GM19351 (cell line): ENCODE results near the gene ZFAND3.
"Not testable (repeated sequence)": the region's sequence is repeated elsewhere in the genome, so short reads cannot be mapped to it uniquely, and the experiment has no call there.

Experiments used
- ATAC-seq: cut with Tn5 transposase; IDR thresholded peaks from one replicate; pipeline ENCODE4 v1.9.1; 2021; ENCODE audit warnings: mild to moderate bottlenecking, moderate library complexity; ENCODE audit not compliant: unreplicated experiment

Gene ZFAND3

DNA sequence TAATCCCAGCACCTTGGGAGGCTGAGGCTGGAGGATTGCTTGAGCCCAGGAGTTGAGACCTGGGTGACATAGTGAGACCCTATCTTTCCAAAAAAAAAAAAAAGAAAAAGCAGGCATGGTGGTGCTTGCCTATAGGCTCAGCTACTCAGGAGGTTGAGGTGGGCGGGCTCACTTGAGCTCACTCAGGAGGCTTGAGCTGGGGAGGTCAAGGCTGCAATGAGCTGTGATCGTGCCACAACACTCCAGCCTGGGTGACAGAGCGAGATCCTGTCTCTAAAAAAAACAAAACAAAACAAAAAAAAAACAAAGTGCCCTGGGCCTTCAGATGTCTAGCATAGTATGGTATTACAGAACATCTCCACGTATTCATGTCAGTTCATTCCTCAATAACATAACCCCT lies 42.9 kb downstream of the ZFAND3 start:
- ATAC-seq = no peak

DNA sequence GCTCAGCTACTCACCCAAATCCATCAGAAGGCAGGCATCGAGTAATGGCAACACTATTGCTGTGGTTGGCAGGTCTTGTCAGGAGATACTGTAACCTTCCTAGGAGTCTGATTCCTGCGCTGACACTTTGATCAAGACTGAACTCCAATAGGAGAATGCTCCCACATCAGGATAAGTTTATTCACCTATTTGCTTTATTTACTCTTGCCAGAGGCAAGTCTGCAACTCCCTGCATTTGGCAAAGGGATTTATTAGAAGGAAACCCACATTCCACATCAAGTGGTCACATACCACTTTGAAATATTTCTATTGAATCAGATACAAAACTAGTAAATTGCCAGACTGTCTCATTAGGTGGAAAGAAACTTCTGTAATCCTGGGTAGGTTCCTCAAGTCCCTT lies 43.5 kb downstream of the ZFAND3 start:
- ATAC-seq = no peak

GRCh38 chr6:37864250-37864649 lies 44.7 kb downstream of the ZFAND3 start:
- ATAC-seq = no peak

- ATAC-seq = no peak
These were observed 46.0 kb downstream of the ZFAND3 start for GRCh38 chr6:37865504-37865903.

- no peak for ATAC-seq
These were observed 47.3 kb downstream of the ZFAND3 start for GRCh38 chr6:37866590-37867507.

DNA sequence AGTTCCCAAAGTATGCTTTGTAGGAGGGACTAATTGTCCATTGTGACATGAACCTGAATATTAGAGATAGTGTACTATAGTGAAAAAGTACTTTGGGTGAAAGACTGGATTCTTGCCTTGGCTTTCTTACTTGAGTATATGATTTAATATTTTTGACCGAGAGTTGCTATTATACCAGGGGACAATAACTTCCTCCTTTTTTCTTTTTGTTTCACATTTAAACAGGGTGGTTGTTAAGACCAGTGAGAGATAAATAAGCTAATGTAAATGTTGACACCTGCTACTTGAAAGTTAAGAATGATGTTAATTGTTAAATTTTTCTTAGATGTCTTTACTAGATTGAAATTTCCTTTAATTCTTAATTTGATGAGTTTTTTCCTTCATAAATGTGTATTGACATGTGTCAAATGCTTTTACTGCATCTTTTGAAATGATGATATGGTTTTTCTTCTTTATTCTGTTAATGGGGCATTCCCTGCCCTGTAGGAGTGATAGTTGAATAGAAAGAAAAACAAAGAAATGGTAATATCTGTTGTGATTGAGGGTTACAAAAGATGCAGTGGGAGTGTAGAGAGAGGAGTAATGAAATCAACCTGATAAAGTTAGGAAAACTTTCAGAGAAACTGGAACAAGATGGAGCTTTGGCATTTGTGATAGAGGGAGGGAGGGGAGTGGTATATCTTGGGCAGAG lies 48.4 kb downstream of the ZFAND3 start:
- ATAC-seq = no peak

- no peak for ATAC-seq
These were observed 48.9 kb downstream of the ZFAND3 start for GRCh38 chr6:37868447-37868825.

GRCh38 chr6:37871616-37872372 lies 52.3 kb downstream of the ZFAND3 start:
- no peak for ATAC-seq

- ATAC-seq = no peak
These were observed 52.8 kb downstream of the ZFAND3 start for GRCh38 chr6:37872373-37872745.

DNA sequence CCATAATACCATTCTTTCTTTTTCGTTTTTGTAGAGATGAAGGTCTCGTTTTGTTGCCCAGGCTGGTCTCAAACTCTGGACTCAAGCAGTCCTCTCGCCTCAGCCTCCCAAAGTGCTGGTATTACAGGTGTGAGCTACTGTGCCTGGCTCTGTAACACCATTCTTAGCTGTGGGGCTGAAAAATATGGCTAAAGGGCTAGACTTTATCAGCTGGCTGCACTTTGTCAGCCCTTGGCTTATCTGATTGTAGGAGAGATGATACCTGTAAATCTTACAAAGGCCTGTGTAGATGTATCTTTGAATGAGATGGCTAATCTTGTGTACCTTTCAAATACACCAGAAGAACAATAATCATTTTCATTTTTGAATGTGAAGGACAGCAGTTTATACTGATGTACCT lies 55.2 kb downstream of the ZFAND3 start:
- ATAC-seq = no peak

DNA sequence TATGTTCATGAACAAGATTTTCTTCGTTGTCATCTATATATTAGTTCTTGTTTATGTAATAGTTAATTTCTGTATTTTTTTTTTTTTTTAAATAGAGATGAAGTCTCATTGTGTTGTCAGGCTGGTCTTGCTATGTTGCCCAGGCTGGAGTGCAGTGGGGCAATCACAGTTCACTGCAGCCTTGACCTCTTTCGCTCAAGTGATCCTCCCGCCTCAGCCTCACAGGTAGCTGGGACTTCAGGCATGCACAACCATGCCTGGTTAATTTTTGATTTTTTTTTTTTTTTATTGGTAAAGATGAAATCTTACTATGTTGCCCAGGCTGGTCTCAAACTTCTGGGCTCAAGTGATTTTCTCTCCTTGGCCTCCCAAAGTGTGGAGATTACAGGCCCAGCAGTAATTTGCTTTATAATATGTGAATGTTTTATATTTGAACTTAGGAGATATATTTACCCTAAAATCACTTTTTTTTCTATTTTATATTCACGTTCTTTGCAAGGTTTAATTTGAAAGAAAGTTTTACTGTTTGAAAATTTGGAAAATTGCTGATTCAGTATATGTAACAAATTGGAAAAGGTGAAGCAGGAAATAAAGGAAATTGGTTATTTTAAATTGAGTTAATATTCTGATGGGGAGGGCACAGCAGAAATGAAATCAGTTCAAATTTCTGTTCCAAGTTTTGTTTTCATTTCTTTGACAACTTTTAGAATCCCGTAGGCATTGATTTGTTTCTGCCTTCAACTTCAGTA lies 56.2 kb downstream of the ZFAND3 start:
- ATAC-seq = no peak

DNA sequence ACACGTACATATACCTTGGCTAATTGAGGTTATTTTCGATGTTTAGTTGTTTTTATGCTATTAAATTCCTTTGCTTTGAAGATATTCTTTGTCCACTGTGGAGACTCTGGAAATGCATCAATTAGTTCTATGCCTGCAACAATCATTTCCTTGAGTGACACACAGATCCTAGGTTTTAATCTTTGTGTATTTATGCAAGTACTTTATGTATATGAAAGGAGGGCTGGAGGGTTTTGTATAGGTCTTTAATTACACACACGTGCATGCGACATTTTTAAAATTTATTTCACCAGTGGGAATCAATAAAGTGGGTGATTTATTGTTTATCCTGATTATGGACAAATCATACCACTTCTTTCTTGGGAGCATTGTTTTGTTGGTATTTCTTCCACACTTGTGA lies 57.3 kb downstream of the ZFAND3 start:
- no peak for ATAC-seq

DNA sequence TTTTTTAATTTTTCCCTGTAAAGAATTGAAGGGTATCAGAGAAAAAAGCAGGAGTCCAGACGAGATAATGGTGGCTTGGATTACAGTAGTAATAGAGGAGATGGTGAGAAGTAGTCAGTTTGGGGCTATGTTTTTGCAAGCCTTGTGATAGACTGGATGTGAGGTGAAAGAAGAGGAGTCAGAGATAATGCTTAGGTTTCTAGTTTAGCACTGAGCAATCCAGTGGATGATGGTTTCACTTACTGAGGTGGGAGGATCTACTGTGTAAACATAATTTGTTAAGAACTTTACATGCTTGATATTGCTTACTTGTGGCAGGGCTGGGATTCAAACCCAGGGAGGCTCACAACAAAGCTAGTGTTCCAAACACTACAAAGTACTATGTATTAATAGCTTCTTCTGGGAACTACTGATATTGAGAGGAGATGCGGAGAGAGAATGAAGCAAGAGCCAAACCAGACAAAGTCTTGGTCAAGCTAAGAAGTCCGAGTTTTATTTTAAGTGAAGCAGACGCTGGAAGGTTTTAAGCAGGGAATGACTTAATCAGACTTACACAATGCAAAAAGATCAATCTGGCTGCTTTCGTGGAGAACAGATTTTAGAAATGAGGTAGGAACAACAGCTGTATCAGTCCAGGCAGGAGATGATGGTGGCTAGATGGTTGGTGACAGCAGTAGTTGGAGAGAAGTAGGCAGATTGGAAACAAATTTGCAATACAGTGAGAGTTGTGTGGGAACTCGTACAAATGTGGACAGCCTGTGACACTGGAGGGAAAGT lies 58.0 kb downstream of the ZFAND3 start:
- no peak for ATAC-seq

- ATAC-seq = no peak
These were observed 58.7 kb downstream of the ZFAND3 start for GRCh38 chr6:37878150-37878710.

- not testable (repeated sequence) for ATAC-seq
These were observed 61.1 kb downstream of the ZFAND3 start for GRCh38 chr6:37880602-37881001.

- ATAC-seq = no peak
These were observed 62.8 kb downstream of the ZFAND3 start for GRCh38 chr6:37882292-37882691.

DNA sequence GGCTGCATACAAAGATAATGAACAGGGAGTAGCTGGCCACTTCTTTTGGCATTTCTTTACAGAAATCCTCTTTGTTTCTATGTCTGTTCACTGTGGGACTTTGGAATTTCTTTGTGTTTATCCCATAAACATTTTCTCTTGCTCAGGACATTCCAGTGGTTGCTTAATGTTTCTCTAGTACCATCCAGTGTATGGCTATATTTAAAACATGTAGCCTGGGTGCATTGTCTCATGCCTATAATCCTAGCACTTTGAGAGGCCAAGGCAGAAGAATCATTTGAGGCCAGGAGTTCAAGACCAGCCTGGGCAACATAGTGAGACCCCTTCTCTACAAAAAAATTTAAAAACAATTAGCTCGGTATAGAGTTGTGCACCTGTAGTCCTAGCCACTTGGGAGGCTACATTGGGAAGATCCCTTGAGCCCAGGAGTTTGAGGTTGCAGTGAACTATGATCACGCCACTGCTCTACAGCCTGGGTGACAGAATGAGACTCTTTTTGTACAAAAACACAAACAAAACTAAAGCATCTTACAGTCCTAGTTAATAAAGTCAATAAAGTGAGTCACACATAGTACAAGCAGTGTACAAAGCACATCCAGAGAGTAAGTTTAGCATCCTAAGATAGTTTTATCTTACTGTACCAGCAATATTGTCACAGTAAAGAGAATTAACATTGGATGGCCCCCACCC lies 63.3 kb downstream of the ZFAND3 start:
- no peak for ATAC-seq

- no peak for ATAC-seq
These were observed 65.0 kb downstream of the ZFAND3 start for GRCh38 chr6:37884548-37884947.

GRCh38 chr6:37889051-37889450 lies 69.5 kb downstream of the ZFAND3 start:
- ATAC-seq = no peak
